ENCODE data around the gene ADCY10. TPM values are rescaled to one million over a fixed set of nuclear protein-coding genes. Genes with fewer than 3 reads are reported as not detected.

The ADCY10 gene
- total and polyA plus RNA-seq, 9 of the 15 experiments (the other 6 are each of a cell fraction or from before 2014, with no cell fraction given): 0.08 to 0.86 (median 0.22) TPM

DNA sequence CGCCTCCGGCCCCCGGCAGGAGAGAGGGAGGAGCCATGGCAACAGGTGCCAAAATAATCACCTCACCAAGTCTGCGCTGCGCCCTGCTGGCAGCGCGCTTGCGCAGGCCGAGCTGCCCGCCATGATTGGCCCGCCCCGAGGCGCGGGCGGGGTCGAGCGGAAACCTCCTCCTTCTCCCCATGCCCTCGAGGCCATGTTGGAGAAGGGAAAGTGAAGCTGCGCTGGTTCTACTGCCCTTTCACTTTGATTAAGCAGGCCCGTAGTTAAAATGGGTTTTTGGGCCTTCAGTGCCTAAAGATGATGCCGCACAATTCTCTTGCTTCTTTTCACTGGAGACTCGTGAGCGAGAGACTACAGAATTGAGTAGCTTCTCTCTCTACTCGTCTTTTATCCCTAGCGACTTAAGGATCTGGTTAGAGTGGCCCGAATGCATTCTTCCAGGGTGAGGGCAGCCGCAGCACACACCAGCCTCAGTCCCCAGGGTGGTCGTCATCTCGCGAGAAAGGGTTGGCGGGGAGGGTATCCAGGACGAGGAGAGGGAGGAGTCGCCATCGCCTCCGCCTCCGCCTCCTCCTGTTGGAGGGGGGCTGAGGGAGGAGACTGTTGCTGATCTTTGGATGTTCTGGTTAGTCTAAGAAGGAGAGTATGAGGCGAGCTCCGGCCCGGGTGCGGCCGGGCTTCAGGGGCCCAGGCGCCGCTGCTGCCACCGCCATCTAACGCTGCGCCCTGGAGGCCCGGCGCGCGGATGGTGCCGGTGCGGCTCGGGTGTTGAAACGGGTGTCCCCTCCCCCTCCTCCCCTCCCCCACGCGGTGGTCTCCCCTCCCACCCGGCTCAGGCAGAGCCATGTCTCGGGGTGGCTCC, 22.4 kb upstream of the ADCY10 start, which contains the start of gene DCAF6 (continued):
- TF ChIP-seq NFIC (IDR thresholded peaks at IDR 0.05): peak; percentile 14; the same call in 1 of the 2 replicates
- TF ChIP-seq TFAM (CRISPR knock-in tag; conservative IDR thresholded peaks at IDR 0.05): no peak
- TF ChIP-seq DIDO1 (tag; IDR thresholded peaks at IDR 0.05; ENCODE audit: low read depth): peak; percentile 85
- TF ChIP-seq SAFB2 (IDR thresholded peaks at IDR 0.05; ENCODE audit: borderline replicate concordance, low read depth, low read length, severe bottlenecking): no peak
- TF ChIP-seq KHSRP (IDR thresholded peaks at IDR 0.05): no peak
- TF ChIP-seq MAFG (tag; conservative IDR thresholded peaks at IDR 0.05): no peak
- TF ChIP-seq ZNF696 (CRISPR knock-in tag; conservative IDR thresholded peaks at IDR 0.05): no peak
- peak; percentile 89 for TF ChIP-seq POLR2A (conservative IDR thresholded peaks at IDR 0.05)
- TF ChIP-seq, protein P1, sequence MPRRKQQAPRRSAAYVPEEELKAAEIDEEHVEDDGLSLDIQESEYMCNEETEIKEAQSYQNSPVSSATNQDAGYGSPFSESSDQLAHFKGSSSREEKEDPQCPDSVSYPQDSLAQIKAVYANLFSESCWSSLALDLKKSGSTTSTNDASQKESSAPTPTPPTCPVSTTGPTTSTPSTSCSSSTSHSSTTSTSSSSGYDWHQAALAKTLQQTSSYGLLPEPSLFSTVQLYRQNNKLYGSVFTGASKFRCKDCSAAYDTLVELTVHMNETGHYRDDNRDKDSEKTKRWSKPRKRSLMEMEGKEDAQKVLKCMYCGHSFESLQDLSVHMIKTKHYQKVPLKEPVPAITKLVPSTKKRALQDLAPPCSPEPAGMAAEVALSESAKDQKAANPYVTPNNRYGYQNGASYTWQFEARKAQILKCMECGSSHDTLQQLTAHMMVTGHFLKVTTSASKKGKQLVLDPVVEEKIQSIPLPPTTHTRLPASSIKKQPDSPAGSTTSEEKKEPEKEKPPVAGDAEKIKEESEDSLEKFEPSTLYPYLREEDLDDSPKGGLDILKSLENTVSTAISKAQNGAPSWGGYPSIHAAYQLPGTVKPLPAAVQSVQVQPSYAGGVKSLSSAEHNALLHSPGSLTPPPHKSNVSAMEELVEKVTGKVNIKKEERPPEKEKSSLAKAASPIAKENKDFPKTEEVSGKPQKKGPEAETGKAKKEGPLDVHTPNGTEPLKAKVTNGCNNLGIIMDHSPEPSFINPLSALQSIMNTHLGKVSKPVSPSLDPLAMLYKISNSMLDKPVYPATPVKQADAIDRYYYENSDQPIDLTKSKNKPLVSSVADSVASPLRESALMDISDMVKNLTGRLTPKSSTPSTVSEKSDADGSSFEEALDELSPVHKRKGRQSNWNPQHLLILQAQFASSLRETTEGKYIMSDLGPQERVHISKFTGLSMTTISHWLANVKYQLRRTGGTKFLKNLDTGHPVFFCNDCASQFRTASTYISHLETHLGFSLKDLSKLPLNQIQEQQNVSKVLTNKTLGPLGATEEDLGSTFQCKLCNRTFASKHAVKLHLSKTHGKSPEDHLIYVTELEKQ (CRISPR knock-in tag; IDR thresholded peaks at IDR 0.05): no peak
- no peak for TF ChIP-seq CEBPB (tag; IDR thresholded peaks at IDR 0.05)
- TF ChIP-seq, protein P2, sequence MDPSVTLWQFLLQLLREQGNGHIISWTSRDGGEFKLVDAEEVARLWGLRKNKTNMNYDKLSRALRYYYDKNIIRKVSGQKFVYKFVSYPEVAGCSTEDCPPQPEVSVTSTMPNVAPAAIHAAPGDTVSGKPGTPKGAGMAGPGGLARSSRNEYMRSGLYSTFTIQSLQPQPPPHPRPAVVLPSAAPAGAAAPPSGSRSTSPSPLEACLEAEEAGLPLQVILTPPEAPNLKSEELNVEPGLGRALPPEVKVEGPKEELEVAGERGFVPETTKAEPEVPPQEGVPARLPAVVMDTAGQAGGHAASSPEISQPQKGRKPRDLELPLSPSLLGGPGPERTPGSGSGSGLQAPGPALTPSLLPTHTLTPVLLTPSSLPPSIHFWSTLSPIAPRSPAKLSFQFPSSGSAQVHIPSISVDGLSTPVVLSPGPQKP (CRISPR knock-in tag; IDR thresholded peaks at IDR 0.05): no peak
- peak in 1 of 2 experiments; percentile 63; a peak in 1 of 3 replicates for TF ChIP-seq CBX3 (IDR thresholded peaks at IDR 0.05; ENCODE audit: borderline replicate concordance in 1 of 2, low read length in 2 of 2)
- peak; percentile 1; the same call in 1 of the 2 replicates for TF ChIP-seq RB1 (IDR thresholded peaks at IDR 0.05; ENCODE audit: low read depth)
- TF ChIP-seq HDAC8 (tag; IDR thresholded peaks at IDR 0.05): no peak; the same call in 1 of the 2 replicates
- TF ChIP-seq NCOA2 (IDR thresholded peaks at IDR 0.05; ENCODE audit: partially characterized antibody in 2 of 2): no peak
- peak; percentile 53; the same call in 1 of the 2 replicates for TF ChIP-seq FOXK1 (CRISPR knock-in tag; IDR thresholded peaks at IDR 0.05; ENCODE audit: borderline replicate concordance)
- no peak for TF ChIP-seq ZNF764 (CRISPR knock-in tag; IDR thresholded peaks at IDR 0.05; ENCODE audit: low read depth)
- peak; percentile 99 for TF ChIP-seq NFRKB (IDR thresholded peaks at IDR 0.05; ENCODE audit: low read depth)
- TF ChIP-seq CBX2 (IDR thresholded peaks at IDR 0.05; ENCODE audit: insufficient read depth, low read length, poor library complexity, severe bottlenecking): no peak
- TF ChIP-seq, protein P3, sequence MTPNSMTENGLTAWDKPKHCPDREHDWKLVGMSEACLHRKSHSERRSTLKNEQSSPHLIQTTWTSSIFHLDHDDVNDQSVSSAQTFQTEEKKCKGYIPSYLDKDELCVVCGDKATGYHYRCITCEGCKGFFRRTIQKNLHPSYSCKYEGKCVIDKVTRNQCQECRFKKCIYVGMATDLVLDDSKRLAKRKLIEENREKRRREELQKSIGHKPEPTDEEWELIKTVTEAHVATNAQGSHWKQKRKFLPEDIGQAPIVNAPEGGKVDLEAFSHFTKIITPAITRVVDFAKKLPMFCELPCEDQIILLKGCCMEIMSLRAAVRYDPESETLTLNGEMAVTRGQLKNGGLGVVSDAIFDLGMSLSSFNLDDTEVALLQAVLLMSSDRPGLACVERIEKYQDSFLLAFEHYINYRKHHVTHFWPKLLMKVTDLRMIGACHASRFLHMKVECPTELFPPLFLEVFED (CRISPR knock-in tag; conservative IDR thresholded peaks at IDR 0.05): peak; percentile 94
- TF ChIP-seq POLR2AphosphoS5 (IDR thresholded peaks at IDR 0.05; ENCODE audit: control insufficient read depth, insufficient read depth, low read depth, low read length): peak; percentile 94
- TF ChIP-seq ZBTB1 (CRISPR knock-in tag; IDR thresholded peaks at IDR 0.05; ENCODE audit: borderline replicate concordance, low read depth): no peak; the same call in 1 of the 2 replicates
- 0 out of 2 replicates have a peak, but pooled peaks have one; percentile 18 for TF ChIP-seq ZNF316 (IDR thresholded peaks at IDR 0.05)
- TF ChIP-seq ZNF354B (CRISPR knock-in tag; IDR thresholded peaks at IDR 0.05): no peak
